Measurements from ENCODE around the gene NOTUM.

DNA sequence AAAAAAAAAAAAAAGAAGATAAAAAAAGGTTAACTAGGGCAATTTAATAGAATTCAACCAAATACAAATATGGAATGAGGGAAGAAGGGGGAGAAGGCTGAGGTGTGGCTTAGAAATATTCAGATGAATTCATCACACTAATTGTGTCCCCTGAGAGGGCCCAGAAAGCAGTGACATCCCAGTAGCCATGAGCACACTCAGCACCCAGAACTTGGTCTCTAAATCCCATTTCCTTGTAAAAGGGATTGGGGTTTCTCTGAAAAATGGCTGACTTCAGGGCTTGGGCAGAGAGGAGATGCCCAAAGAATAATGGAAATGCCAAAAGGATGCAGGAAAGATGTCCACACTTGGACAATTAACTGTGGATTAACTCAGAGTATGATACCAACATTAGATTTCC is 12.4 kb upstream of the NOTUM start:
- TF ChIP-seq POLR2A (IDR thresholded peaks at IDR 0.05), result no peak
- TF ChIP-seq, protein P1, sequence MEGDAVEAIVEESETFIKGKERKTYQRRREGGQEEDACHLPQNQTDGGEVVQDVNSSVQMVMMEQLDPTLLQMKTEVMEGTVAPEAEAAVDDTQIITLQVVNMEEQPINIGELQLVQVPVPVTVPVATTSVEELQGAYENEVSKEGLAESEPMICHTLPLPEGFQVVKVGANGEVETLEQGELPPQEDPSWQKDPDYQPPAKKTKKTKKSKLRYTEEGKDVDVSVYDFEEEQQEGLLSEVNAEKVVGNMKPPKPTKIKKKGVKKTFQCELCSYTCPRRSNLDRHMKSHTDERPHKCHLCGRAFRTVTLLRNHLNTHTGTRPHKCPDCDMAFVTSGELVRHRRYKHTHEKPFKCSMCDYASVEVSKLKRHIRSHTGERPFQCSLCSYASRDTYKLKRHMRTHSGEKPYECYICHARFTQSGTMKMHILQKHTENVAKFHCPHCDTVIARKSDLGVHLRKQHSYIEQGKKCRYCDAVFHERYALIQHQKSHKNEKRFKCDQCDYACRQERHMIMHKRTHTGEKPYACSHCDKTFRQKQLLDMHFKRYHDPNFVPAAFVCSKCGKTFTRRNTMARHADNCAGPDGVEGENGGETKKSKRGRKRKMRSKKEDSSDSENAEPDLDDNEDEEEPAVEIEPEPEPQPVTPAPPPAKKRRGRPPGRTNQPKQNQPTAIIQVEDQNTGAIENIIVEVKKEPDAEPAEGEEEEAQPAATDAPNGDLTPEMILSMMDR (IDR thresholded peaks at IDR 0.05), result no peak

Measured in thyroid gland (tissue), 4 donors.